ENCODE data around the gene MAPKBP1. TPM values are rescaled to one million over a fixed set of nuclear protein-coding genes. Genes with fewer than 3 reads are reported as not detected.
"Not testable (repeated sequence)": the region's sequence is repeated elsewhere in the genome, so short reads cannot be mapped to it uniquely, and the experiment has no call there.

MAPKBP1 gene
- total RNA-seq, result 10 to 100 TPM; 32.0 to 36.6 TPM

DNA sequence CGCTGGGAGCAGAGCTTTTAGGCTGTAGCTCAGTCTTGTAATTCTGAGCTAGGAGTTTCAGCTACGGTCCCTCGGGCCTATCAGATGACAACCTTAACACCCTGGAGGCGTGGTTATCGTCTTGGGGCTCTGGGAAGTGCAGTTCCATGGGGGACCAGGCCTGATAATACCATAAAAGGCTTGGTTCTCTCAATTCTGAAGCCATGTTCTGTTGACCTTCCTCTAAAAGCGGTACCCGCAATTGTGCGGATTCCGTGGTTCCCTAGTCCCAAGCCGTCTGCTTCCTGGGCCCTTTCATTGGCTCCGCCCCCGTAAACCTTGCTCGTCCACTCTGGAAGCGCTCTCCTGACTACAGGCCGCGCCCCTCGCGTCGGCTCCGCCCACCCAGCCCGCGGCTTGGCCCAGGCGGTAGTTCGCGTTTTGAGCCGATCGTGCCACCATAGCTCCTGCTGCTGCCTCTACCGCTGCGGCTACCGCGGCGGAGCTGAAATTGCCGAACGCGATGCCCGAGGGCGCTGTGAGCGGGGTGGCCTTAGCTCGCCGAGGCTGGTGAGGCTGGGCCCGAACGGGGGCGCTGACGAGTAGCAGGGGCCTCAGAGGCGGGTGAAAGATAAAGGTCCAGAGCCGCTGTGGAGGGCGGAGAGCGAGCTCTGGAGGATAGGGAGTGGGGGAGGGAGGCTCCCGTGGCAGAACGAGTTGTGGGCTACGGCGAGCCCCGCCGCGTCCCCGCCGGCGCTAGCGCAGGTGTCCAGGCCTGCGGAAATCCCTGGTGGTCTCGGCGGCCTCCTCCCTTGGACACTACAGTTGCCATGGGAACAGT is at the start of gene MAPKBP1:
TSS of gene MAPKBP1 (plus strand) at position 423 of the 820 bp plus-strand sequence. CDS start 792 bp downstream, outside the sequence.
- peaks cover 47% of the 10 kb centered on the region for H3K4me1 Mint-ChIP-seq
- H3K27ac Mint-ChIP-seq, result peak within 1 kb of the TSS; percentile 93
- no peaks in the 10 kb centered on the region for H3K27me3 Mint-ChIP-seq
- H3K9me3 Mint-ChIP-seq, result no peaks in the 10 kb centered on the region
- DNase-seq (peak; percentile 99), ATAC-seq (ENCODE audit: low read depth) (peak; percentile 87)
- H3K4me3 Mint-ChIP-seq, result peak within 1 kb of the TSS; percentile 89
- POLR2A ChIA-PET, result interaction anchor here (0.5 to 3.8 kb wide), 19 partner anchors 9 to 500 kb away, joined by 3 to 54 read pairs (median 4); partner anchors contain the start of genes EHD4, JMJD7 and RPAP1
- H3K36me3 Mint-ChIP-seq, result peaks cover 4% of the 10 kb centered on the region

GRCh38 chr15:41727143-41727542 is 47.1 kb upstream of the MAPKBP1 start:
- DNase-seq, result no peak
- Mint-ChIP-seq H3K27ac (no peak overlapping the region), H3K4me3 (no peak overlapping the region), H3K36me3 (peaks cover 3% of the 10 kb centered on the region), H3K4me1 (no peaks in the 10 kb centered on the region), H3K9me3 (no peaks in the 10 kb centered on the region), H3K27me3 (no peaks in the 10 kb centered on the region)
- ATAC-seq (ENCODE audit: low read depth), result no peak
- POLR2A ChIA-PET, result no interaction called here

GRCh38 chr15:41728061-41728460 is 46.2 kb upstream of the MAPKBP1 start:
- POLR2A ChIA-PET; H3K4me1 Mint-ChIP-seq; DNase-seq; ATAC-seq (ENCODE audit: low read depth); H3K36me3 Mint-ChIP-seq; H3K27me3 Mint-ChIP-seq; H3K9me3 Mint-ChIP-seq; H3K27ac Mint-ChIP-seq; H3K4me3 Mint-ChIP-seq: not testable (repeated sequence)

- POLR2A ChIA-PET, result no interaction called here
- no peaks in the 10 kb centered on the region for H3K4me1 Mint-ChIP-seq
- H3K9me3 Mint-ChIP-seq, result no peaks in the 10 kb centered on the region
These were observed 43.7 kb upstream of the MAPKBP1 start for GRCh38 chr15:41730543-41730942.

DNA sequence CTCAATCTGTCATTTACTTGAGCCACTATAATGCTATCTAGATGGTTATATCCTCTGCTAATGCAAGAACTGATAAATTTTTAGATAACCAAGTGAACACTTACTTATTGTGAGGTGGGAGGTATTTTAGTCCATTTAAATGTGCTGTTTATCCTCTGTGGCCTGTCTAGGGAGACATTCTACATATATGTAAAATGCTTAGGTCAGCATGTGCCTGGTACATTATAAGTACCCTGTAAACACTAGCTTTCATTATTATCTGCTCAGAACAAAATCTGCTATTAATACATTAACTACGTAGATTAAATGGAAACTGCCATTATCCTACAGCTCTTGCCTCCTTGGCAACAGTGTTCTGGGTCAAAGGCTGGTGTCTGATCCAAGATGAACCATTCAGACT is 41.8 kb upstream of the MAPKBP1 start:
- H3K27me3 Mint-ChIP-seq, result no peaks in the 10 kb centered on the region
- no peak overlapping the region for H3K27ac Mint-ChIP-seq
- POLR2A ChIA-PET, result interaction anchor here (0.6 kb wide), 1 partner anchor 32 kb away, joined by 3 read pairs; no protein-coding TSS in a partner anchor
- H3K9me3 Mint-ChIP-seq, result no peaks in the 10 kb centered on the region
- H3K4me3 Mint-ChIP-seq, result no peak overlapping the region
- peaks cover 5% of the 10 kb centered on the region for H3K36me3 Mint-ChIP-seq
- no peak for DNase-seq
- ATAC-seq (ENCODE audit: low read depth), result no peak
- H3K4me1 Mint-ChIP-seq, result no peaks in the 10 kb centered on the region

More at GRCh38 chr15:41730543-41730942, 43.7 kb upstream of the MAPKBP1 start:
- Mint-ChIP-seq H3K4me3 (no peak overlapping the region), H3K27me3 (no peaks in the 10 kb centered on the region), H3K27ac (no peak overlapping the region), H3K36me3 (peaks cover 3% of the 10 kb centered on the region)
- ATAC-seq (ENCODE audit: low read depth) (no peak), DNase-seq (no peak)

DNA sequence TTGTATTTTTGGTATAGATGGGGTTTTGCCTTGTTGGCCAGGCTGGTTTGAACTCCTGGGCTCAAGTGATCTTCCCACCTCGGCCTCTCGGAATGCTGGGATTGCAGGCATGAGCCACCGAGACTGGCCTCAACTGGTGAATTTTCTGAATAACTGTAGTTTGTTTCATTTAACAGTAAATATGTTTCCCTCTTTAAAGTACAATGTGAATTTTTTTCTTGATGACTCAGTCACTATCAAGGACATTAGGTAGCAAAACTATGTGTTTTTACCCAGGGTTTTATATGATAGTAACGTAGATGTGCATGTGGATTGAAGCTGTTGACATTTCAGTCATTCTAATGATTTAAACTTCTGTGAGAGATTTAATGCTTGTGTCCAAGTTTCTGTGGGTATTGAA is 40.2 kb upstream of the MAPKBP1 start:
- ATAC-seq (ENCODE audit: low read depth) (no peak), DNase-seq (no peak)
- Mint-ChIP-seq H3K27me3 (no peaks in the 10 kb centered on the region), H3K36me3 (peaks cover 8% of the 10 kb centered on the region), H3K27ac (no peak overlapping the region), H3K4me1 (no peaks in the 10 kb centered on the region), H3K4me3 (no peak overlapping the region), H3K9me3 (no peaks in the 10 kb centered on the region)
- POLR2A ChIA-PET, result no interaction called here

DNA sequence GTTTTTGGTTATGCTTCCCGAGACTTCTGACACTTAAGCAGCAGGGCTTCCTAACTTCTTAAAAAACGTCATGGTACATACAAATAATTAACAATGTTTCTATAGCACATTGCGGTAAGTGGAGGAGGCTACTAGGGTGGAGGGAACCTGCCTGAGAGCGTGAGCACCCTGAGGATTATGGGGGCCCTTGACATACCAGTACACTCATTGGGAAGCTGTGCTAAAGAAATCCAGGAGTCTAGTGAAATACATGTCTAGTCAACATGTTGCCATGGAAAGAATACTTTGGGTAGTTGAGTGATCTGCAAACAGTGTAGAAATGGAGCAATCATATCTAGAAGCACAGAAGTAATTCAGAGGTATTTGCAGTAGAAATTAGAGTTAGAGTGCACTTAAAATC is 39.2 kb upstream of the MAPKBP1 start:
- H3K36me3 Mint-ChIP-seq, result peaks cover 8% of the 10 kb centered on the region
- no peak overlapping the region for H3K27ac Mint-ChIP-seq
- no peaks in the 10 kb centered on the region for H3K9me3 Mint-ChIP-seq
- ATAC-seq (ENCODE audit: low read depth) (no peak), DNase-seq (no peak)
- no peak overlapping the region for H3K4me3 Mint-ChIP-seq
- H3K4me1 Mint-ChIP-seq, result no peaks in the 10 kb centered on the region
- POLR2A ChIA-PET, result no interaction called here
- H3K27me3 Mint-ChIP-seq, result no peaks in the 10 kb centered on the region

DNA sequence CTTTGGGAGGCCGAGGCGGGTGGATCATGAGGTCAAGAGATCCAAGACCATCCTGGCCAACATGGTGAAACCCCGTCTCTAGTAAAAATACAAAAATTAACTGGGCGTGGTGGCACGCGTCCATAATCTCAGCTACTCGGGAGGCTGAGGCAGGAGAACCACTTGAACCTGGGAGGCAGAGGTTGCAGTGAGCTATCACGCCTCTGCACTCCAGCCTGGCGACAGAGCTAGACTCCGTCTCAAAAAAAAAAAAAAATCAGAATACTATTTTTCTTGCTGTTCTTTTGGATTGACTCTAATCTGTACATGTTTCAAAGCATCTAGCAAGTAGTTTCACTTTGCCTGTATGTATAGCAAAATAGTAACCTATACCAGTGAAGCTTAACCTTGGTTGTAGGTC is 38.8 kb upstream of the MAPKBP1 start:
- H3K4me1 Mint-ChIP-seq; POLR2A ChIA-PET; H3K27me3 Mint-ChIP-seq; H3K27ac Mint-ChIP-seq; H3K9me3 Mint-ChIP-seq; DNase-seq; H3K36me3 Mint-ChIP-seq; H3K4me3 Mint-ChIP-seq; ATAC-seq (ENCODE audit: low read depth): not testable (repeated sequence)

GRCh38 chr15:41746802-41747201 is 27.5 kb upstream of the MAPKBP1 start:
- POLR2A ChIA-PET, result interaction anchor here (1.0 kb wide), 1 partner anchor 36 kb away, joined by 7 read pairs; no protein-coding TSS in a partner anchor
- H3K9me3 Mint-ChIP-seq, result no peaks in the 10 kb centered on the region
- H3K27me3 Mint-ChIP-seq, result no peaks in the 10 kb centered on the region
- no peak overlapping the region for H3K4me3 Mint-ChIP-seq
- no peak for ATAC-seq (ENCODE audit: low read depth)
- H3K4me1 Mint-ChIP-seq, result no peaks in the 10 kb centered on the region
- peaks cover 16% of the 10 kb centered on the region for H3K36me3 Mint-ChIP-seq
- no peak overlapping the region for H3K27ac Mint-ChIP-seq
- DNase-seq, result no peak

DNA sequence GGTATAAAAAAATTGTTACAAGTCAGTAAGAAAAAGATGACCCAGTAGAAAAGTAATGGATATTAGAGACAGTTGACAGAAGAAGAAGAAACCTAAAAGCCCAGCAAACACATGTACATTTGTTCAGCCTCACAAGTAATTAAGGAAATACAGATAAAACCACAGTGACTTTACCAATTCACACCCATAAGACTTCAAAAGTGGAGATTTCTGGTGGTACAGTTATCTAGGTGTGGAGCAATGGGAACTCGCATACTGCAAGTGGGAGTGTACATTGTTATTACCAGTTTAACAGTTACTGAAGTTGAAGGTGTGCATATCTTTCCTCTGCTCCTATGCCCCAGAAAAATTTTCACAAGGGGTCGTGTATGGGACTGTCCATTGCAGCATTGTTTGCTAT is 18.1 kb upstream of the MAPKBP1 start:
- H3K9me3 Mint-ChIP-seq, result no peaks in the 10 kb centered on the region
- H3K27me3 Mint-ChIP-seq, result no peaks in the 10 kb centered on the region
- DNase-seq (no peak), ATAC-seq (ENCODE audit: low read depth) (no peak)
- H3K4me3 Mint-ChIP-seq, result no peak overlapping the region
- peaks cover 4% of the 10 kb centered on the region for H3K4me1 Mint-ChIP-seq
- H3K36me3 Mint-ChIP-seq, result peaks cover 17% of the 10 kb centered on the region
- POLR2A ChIA-PET, result no interaction called here
- no peak overlapping the region for H3K27ac Mint-ChIP-seq

DNA sequence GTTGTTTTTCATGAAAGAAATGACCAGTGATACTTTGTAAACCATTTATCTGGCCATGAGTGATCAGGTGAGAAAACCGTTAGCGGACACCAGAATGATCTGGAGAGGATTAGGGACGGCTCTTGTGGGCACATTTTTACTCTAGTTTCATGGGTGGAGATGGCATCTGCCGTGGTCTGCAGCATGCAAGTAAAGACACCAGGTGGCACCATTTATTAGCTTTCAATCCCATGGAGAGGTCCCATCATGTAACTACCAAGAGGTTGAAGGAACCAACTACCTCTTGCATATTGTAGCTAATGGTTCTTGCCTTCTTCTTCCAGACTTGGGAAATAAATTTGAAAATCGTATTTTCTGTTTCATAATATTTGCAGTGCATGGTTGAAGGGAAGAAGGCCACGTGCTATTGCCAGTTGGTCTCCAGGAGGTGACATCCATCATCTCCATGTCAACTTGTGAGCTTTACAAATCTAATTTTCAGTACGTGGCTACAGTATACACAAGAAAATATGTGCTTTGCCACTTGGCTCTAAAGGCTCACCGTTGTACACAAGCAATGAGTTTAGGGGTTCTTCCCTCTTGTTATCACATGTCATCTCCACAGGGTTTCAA is 1.5 kb upstream of the MAPKBP1 start:
- Mint-ChIP-seq H3K27ac (peak overlapping the region; percentile 93), H3K9me3 (no peaks in the 10 kb centered on the region), H3K4me1 (peaks cover 36% of the 10 kb centered on the region), H3K4me3 (peak overlapping the region; percentile 89), H3K36me3 (peaks cover 4% of the 10 kb centered on the region), H3K27me3 (no peaks in the 10 kb centered on the region)
- ATAC-seq (ENCODE audit: low read depth), result peak; percentile 6
- DNase-seq, result no peak
- POLR2A ChIA-PET, result interaction anchor here (0.5 to 3.8 kb wide), 8 partner anchors 33 to 200 kb away, joined by 4 to 54 read pairs (median 15); partner anchors contain the start of genes EHD4 and JMJD7

DNA sequence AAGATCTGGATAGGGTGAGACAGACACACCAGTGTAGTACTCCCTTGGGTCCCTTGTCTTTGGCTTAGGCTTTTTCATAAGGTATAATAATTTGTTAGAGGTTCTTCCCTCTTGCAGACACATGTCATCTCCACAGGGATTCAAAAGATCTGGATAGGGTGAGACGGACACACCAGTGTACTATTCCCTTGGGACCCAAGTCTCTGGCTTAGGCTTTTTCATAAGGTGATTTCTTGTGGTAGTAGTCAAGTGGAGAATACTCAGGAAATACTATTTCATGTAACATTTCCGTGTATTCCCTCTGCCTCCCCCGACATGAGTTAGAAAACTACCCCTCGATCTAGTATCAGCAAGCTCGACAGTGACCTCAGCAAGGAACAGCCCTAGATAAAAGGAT is 954 bp upstream of the MAPKBP1 start:
- H3K27ac Mint-ChIP-seq, result peak overlapping the region; percentile 93
- DNase-seq, result no peak
- no peak for ATAC-seq (ENCODE audit: low read depth)
- peak overlapping the region; percentile 89 for H3K4me3 Mint-ChIP-seq
- H3K36me3 Mint-ChIP-seq, result peaks cover 4% of the 10 kb centered on the region
- H3K4me1 Mint-ChIP-seq, result peaks cover 41% of the 10 kb centered on the region
- POLR2A ChIA-PET, result interaction anchor here (0.5 to 3.8 kb wide), 13 partner anchors 32 to 313 kb away, joined by 3 to 54 read pairs (median 5); partner anchors contain the start of genes EHD4, JMJD7 and RPAP1
- no peaks in the 10 kb centered on the region for H3K27me3 Mint-ChIP-seq
- H3K9me3 Mint-ChIP-seq, result no peaks in the 10 kb centered on the region

GRCh38 chr15:41773729-41774061 is 589 bp upstream of the MAPKBP1 start:
- ATAC-seq (ENCODE audit: low read depth), result no peak
- Mint-ChIP-seq H3K36me3 (peaks cover 4% of the 10 kb centered on the region), H3K9me3 (no peaks in the 10 kb centered on the region), H3K4me1 (peaks cover 44% of the 10 kb centered on the region), H3K27me3 (no peaks in the 10 kb centered on the region), H3K4me3 (peak overlapping the region; percentile 89), H3K27ac (peak overlapping the region; percentile 93)
- DNase-seq, result no peak
- POLR2A ChIA-PET, result interaction anchor here (0.8 to 3.8 kb wide), 17 partner anchors 9 to 313 kb away, joined by 3 to 54 read pairs (median 4); partner anchors contain the start of genes EHD4, JMJD7 and RPAP1

Measured in activated naive CD8-positive, alpha-beta T cell treated with anti-CD3 and anti-CD28 coated beads, Interleukin-2, amount 10 ng/mL, durations not matched to agents 7 days and 5 days (primary cell).